ENCODE data around the gene MEN1.

GRCh38 chr11:64810271-64810890 is at the start of gene MEN1:
- TF ChIP-seq ZBTB11 (CRISPR knock-in tag; IDR thresholded peaks at IDR 0.05) (peak in 1 of 3 experiments; percentile 80; a peak in 2 of 6 replicates), CREB3 (tag; conservative IDR thresholded peaks at IDR 0.05; ENCODE audit: low read depth) (no peak), NFIC (IDR thresholded peaks at IDR 0.05) (no peak), CUX1 (CRISPR knock-in tag; IDR thresholded peaks at IDR 0.05) (no peak), MLLT1 (IDR thresholded peaks at IDR 0.05) (no peak), GTF2F1 (IDR thresholded peaks at IDR 0.05; ENCODE audit: low read depth, low read length) (no peak), ZFPM2 (CRISPR knock-in tag; IDR thresholded peaks at IDR 0.05) (no peak), SIN3A (IDR thresholded peaks at IDR 0.05; ENCODE audit: borderline replicate concordance in 2 of 2, control insufficient read depth in 1 of 2, low read depth in 2 of 2, low read length in 2 of 2) (no peak)
